ENCODE measurements around the gene NLRC4. TPM values are rescaled to one million over a fixed set of nuclear protein-coding genes. Genes with fewer than 3 reads are reported as not detected.

NLRC4 gene
- total RNA-seq, 1 experiment from 2014 or later, result not detected

DNA sequence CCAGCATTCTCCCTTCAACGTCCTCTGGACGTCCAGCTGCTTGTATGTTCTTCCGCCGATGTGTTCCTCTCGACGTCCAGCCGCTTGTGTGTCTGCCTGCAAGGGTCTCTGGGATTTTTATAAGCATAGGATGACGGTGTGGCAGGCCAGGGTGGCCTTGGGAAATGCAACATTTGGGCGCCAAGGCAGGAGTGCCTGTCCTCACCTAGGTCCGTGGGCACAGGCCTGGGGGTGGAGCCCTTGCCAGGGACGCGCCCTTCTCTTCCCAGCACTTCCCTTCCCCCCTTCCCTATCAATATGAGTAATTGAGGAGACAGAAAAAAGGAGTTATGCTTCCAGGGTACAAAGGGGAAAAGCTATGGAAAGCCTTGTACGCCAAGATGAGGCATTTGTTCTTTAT is 6.4 kb downstream of the NLRC4 start:
- TF ChIP-seq EZH2 (IDR thresholded peaks at IDR 0.05; ENCODE audit: borderline replicate concordance, low read depth, low read length, poor library complexity, severe bottlenecking), result no peak
- TF ChIP-seq CTCF (conservative IDR thresholded peaks at IDR 0.05; ENCODE audit: low read depth, low read length), result no peak
- CTCF ChIA-PET, result no interaction called here
- no peak overlapping the region for H3K27ac ChIP-seq (ENCODE audit: low read depth, low read length, poor library complexity, severe bottlenecking)
- H3K9me3 ChIP-seq (ENCODE audit: low read depth, low read length, poor library complexity, severe bottlenecking), result no peaks in the 10 kb centered on the region
- no peaks in the 10 kb centered on the region for H3K27me3 ChIP-seq (replicated peaks; ENCODE audit: insufficient read depth, low read depth, low read length, poor library complexity)
- POLR2A ChIA-PET (ENCODE audit: low non-redundant PET), result no interaction called here
- no TSS peak for BruUV-seq (replicated peaks)
- H3K4me1 ChIP-seq (ENCODE audit: insufficient read depth, low read length, poor library complexity, severe bottlenecking), result no peaks in the 10 kb centered on the region
- no peak for DNase-seq (ENCODE audit: low spot score)
- H3K4me3 ChIP-seq (ENCODE audit: low read depth, low read length, poor library complexity, severe bottlenecking), result no peak overlapping the region
- no peaks in the 10 kb centered on the region for H3K36me3 ChIP-seq (ENCODE audit: insufficient read depth, low read length, poor library complexity, severe bottlenecking)
- intact Hi-C loops (cut with micrococcal nuclease; ENCODE audit: unreplicated experiment), result no loop called here

DNA sequence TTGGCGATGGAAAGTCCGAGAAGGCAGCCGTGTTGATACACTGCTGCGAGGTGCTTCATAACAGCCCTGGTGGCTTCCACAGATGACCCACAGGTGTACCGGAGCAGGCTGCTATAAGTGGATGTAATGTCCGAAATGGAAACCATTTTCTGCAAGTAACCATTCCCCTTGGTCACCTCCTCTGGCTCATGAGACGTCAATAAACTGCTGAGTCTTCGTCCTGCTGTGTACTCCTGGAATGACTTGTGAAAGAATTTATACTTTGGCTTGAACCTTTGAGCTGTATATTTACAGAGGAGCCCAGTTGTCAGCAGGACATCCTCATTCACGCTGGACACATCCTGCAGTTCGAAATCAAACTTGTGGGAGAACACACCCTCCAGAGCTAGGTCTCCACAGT is 14.4 kb downstream of the NLRC4 start:
- no peaks in the 10 kb centered on the region for H3K36me3 ChIP-seq (ENCODE audit: insufficient read depth, low read length, poor library complexity, severe bottlenecking)
- H3K4me1 ChIP-seq (ENCODE audit: insufficient read depth, low read length, poor library complexity, severe bottlenecking), result no peaks in the 10 kb centered on the region
- DNase-seq (ENCODE audit: low spot score), result no peak
- BruUV-seq (replicated peaks), result no TSS peak
- H3K27me3 ChIP-seq (replicated peaks; ENCODE audit: insufficient read depth, low read depth, low read length, poor library complexity), result no peaks in the 10 kb centered on the region
- POLR2A ChIA-PET (ENCODE audit: low non-redundant PET), result no interaction called here
- CTCF ChIA-PET, result interaction anchor here (0.6 kb wide), 1 partner anchor 1146 kb away, joined by 3 read pairs; no protein-coding TSS in a partner anchor
- H3K9me3 ChIP-seq (ENCODE audit: low read depth, low read length, poor library complexity, severe bottlenecking), result no peaks in the 10 kb centered on the region
- TF ChIP-seq EZH2 (IDR thresholded peaks at IDR 0.05; ENCODE audit: borderline replicate concordance, low read depth, low read length, poor library complexity, severe bottlenecking), result no peak
- no peak for TF ChIP-seq CTCF (conservative IDR thresholded peaks at IDR 0.05; ENCODE audit: low read depth, low read length)
- H3K27ac ChIP-seq (ENCODE audit: low read depth, low read length, poor library complexity, severe bottlenecking), result no peak overlapping the region
- no peak overlapping the region for H3K4me3 ChIP-seq (ENCODE audit: low read depth, low read length, poor library complexity, severe bottlenecking)
- intact Hi-C loops (cut with micrococcal nuclease; ENCODE audit: unreplicated experiment), result no loop called here

- Histone ChIP-seq H3K9me3 (ENCODE audit: low read depth, low read length, poor library complexity, severe bottlenecking) (no peaks in the 10 kb centered on the region), H3K27me3 (replicated peaks; ENCODE audit: insufficient read depth, low read depth, low read length, poor library complexity) (no peaks in the 10 kb centered on the region), H3K4me3 (ENCODE audit: low read depth, low read length, poor library complexity, severe bottlenecking) (no peak overlapping the region), H3K4me1 (ENCODE audit: insufficient read depth, low read length, poor library complexity, severe bottlenecking) (no peaks in the 10 kb centered on the region), H3K36me3 (ENCODE audit: insufficient read depth, low read length, poor library complexity, severe bottlenecking) (no peaks in the 10 kb centered on the region), H3K27ac (ENCODE audit: low read depth, low read length, poor library complexity, severe bottlenecking) (no peak overlapping the region)
- intact Hi-C loops (cut with micrococcal nuclease; ENCODE audit: unreplicated experiment), result no loop called here
- no TSS peak for BruUV-seq (replicated peaks)
- TF ChIP-seq CTCF (conservative IDR thresholded peaks at IDR 0.05; ENCODE audit: low read depth, low read length) (no peak), EZH2 (IDR thresholded peaks at IDR 0.05; ENCODE audit: borderline replicate concordance, low read depth, low read length, poor library complexity, severe bottlenecking) (no peak)
- POLR2A ChIA-PET (ENCODE audit: low non-redundant PET), result no interaction called here
- CTCF ChIA-PET, result no interaction called here
- DNase-seq (ENCODE audit: low spot score), result no peak
These were observed 14.9 kb downstream of the NLRC4 start for GRCh38 chr2:32249731-32250236.

All from A673 (cell line).